Ascending aorta (tissue), 2 donors: ENCODE measurements around the gene RBM33. TPM values are rescaled to one million over a fixed set of nuclear protein-coding genes. Genes with fewer than 3 reads are reported as not detected.

Source experiments
- DNase-seq, 2 donors: peaks; one replicate each; pipeline ENCODE4 v3.0.0-alpha.2; 2019; ENCODE audit warnings: low spot score in 2 of 2
- H3K27ac ChIP-seq, 2 donors: fragments of 200-600 bp; sonication (generic); one replicate each; pipeline ENCODE4 v1.5.1; 2016 to 2017; ENCODE audit warnings: mild to moderate bottlenecking in 1 of 2
- H3K27me3 ChIP-seq: fragments of 200-600 bp; sonication (generic); one replicate; pipeline ENCODE4 v1.5.1; 2017
- H3K36me3 ChIP-seq, 2 donors: fragments of 200-600 bp; sonication (generic); one replicate each; pipeline ENCODE4 v1.5.1; 2016
- H3K4me1 ChIP-seq, 2 donors: fragments of 200-600 bp; sonication (generic); one replicate each; pipeline ENCODE4 v1.5.1; 2016 to 2017; ENCODE audit warnings: mild to moderate bottlenecking in 1 of 2
- H3K4me3 ChIP-seq, 2 donors: fragments of 200-600 bp; sonication (generic); one replicate each; pipeline ENCODE4 v1.5.1; 2016 to 2017; ENCODE audit warnings: mild to moderate bottlenecking in 1 of 2
- H3K9me3 ChIP-seq, 2 donors: fragments of 200-600 bp; sonication (generic); one replicate each; pipeline ENCODE4 v1.5.1; 2016
- intact Hi-C: fragments of 100-400 bp; cut with DNase I; formaldehyde crosslinking; loops from one replicate; pipeline ENCODE4 v1.15.1; 2023
- total RNA-seq: library from RNA; depleted of rRNA; stranded (reverse); fragments of >200 nt; gene quantifications from one replicate; pipeline ENCODE4 v1.1.0, GENCODE V29; 2016
- TF ChIP-seq, protein P1 (sequence below), 3 experiments: fragments of 200-600 bp in 2 of 3; fragments of 450-650 bp in 1 of 3; sonication (generic) in 2 of 3; IDR thresholded peaks; one replicate each; pipeline ENCODE4 v1.5.1; 2016 to 2019; ENCODE audit warnings: antibody characterized with exemption in 3 of 3, mild to moderate bottlenecking in 1 of 3, moderate library complexity in 1 of 3

Gene RBM33
- total RNA-seq, 1 donor from 2014 or later, result 44.2 TPM

GRCh38 chr7:155693826-155694225, 49.4 kb downstream of the RBM33 start:
- DNase-seq, result no peak
- no peaks in the 10 kb centered on the region for H3K4me1 ChIP-seq
- intact Hi-C loops, result no loop called here
- no peaks in the 10 kb centered on the region for H3K27me3 ChIP-seq
- no peak overlapping the region for H3K27ac ChIP-seq
- TF ChIP-seq, protein P1, sequence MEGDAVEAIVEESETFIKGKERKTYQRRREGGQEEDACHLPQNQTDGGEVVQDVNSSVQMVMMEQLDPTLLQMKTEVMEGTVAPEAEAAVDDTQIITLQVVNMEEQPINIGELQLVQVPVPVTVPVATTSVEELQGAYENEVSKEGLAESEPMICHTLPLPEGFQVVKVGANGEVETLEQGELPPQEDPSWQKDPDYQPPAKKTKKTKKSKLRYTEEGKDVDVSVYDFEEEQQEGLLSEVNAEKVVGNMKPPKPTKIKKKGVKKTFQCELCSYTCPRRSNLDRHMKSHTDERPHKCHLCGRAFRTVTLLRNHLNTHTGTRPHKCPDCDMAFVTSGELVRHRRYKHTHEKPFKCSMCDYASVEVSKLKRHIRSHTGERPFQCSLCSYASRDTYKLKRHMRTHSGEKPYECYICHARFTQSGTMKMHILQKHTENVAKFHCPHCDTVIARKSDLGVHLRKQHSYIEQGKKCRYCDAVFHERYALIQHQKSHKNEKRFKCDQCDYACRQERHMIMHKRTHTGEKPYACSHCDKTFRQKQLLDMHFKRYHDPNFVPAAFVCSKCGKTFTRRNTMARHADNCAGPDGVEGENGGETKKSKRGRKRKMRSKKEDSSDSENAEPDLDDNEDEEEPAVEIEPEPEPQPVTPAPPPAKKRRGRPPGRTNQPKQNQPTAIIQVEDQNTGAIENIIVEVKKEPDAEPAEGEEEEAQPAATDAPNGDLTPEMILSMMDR (IDR thresholded peaks at IDR 0.05), result no peak
- no peak overlapping the region for H3K4me3 ChIP-seq
- no peaks in the 10 kb centered on the region for H3K9me3 ChIP-seq
- no peaks in the 10 kb centered on the region for H3K36me3 ChIP-seq

DNA sequence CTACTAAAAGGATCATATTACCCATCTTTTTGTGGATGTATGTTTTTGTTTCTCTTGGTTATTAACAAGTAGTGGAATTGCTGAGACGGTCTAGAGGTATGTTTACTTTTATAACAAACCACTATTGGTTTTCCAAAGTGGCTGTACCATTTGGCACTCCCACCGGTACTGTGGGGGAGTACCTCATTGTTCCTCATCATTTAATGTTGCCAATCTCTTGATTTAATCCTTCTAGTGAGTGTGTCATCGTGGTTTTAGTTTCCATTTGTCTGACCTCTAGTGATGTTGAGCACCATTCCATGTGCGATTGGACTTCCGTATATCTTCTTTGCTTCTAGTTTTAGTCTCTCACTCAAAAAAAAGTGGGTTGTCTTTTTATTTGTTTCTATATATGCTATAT, 50.4 kb downstream of the RBM33 start:
- intact Hi-C loops, result no loop called here

GRCh38 chr7:155696747-155697146, 52.3 kb downstream of the RBM33 start:
- H3K9me3 ChIP-seq, result no peaks in the 10 kb centered on the region
- intact Hi-C loops, result no loop called here
- no peaks in the 10 kb centered on the region for H3K4me1 ChIP-seq
- no peak for DNase-seq
- H3K27me3 ChIP-seq, result no peaks in the 10 kb centered on the region
- no peak overlapping the region for H3K27ac ChIP-seq
- H3K36me3 ChIP-seq, result peaks cover 9 to 12% of the 10 kb centered on the region in 2 donors
- no peak overlapping the region for H3K4me3 ChIP-seq
- TF ChIP-seq, protein P1 (IDR thresholded peaks at IDR 0.05), result no peak

More for the DNA sequence above, 50.4 kb downstream of the RBM33 start:
- Histone ChIP-seq H3K4me1 (no peaks in the 10 kb centered on the region), H3K36me3 (no peaks in the 10 kb centered on the region), H3K9me3 (no peaks in the 10 kb centered on the region), H3K4me3 (no peak overlapping the region), H3K27me3 (no peaks in the 10 kb centered on the region), H3K27ac (no peak overlapping the region)
- TF ChIP-seq, protein P1 (IDR thresholded peaks at IDR 0.05), result no peak
- no peak for DNase-seq

DNA sequence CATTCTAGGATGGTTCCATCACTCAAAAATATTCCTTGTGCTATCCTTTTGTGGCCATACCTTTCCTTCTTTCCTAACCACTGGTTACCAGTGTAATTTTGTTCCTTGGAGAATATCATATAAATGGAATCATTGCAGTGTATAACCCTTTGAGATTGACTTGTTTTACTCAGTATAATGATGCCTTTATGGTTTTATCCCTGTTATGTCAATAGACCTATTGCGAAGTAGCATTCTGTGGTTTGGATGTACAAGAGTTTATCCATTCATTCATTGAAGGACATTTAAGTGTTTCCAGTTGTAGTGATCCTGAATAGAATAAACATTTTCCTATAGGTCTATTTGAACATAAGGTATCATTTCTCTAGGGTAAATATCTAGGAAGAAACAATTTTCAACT, 54.2 kb downstream of the RBM33 start:
- intact Hi-C loops, result no loop called here
- H3K4me1 ChIP-seq, result no peaks in the 10 kb centered on the region
- TF ChIP-seq, protein P1 (IDR thresholded peaks at IDR 0.05), result no peak
- no peak overlapping the region for H3K27ac ChIP-seq
- no peaks in the 10 kb centered on the region for H3K9me3 ChIP-seq
- no peak overlapping the region for H3K4me3 ChIP-seq
- no peak for DNase-seq
- no peaks in the 10 kb centered on the region for H3K27me3 ChIP-seq
- peaks cover 27 to 28% of the 10 kb centered on the region in 2 donors for H3K36me3 ChIP-seq

DNA sequence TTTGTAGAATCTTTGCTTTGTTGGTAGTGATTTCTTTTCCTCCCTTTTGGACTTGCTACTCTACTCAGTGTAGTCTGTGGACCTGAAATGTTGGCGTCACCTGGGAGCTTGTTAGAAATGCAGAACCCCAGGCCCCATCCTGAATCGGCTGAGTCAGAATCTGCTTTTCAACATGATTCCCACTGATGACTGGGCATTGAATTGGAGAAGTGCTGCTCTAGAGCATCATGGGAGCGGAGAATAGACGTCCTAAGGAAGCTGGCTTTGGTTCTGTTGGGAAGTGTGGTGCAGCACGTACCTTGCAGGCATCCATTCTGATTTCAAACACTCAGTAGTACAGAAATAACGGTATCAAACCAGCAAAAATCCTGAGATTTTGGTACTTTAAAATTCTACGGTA, 54.7 kb downstream of the RBM33 start:
- no peaks in the 10 kb centered on the region for H3K27me3 ChIP-seq
- H3K4me3 ChIP-seq, result no peak overlapping the region
- H3K4me1 ChIP-seq, result no peaks in the 10 kb centered on the region
- H3K27ac ChIP-seq, result no peak overlapping the region
- H3K9me3 ChIP-seq, result no peaks in the 10 kb centered on the region
- intact Hi-C loops, result no loop called here
- TF ChIP-seq, protein P1 (IDR thresholded peaks at IDR 0.05), result no peak
- no peak for DNase-seq
- H3K36me3 ChIP-seq, result peaks cover 27 to 32% of the 10 kb centered on the region in 2 donors

GRCh38 chr7:155700847-155701246, 56.4 kb downstream of the RBM33 start:
- H3K4me1 ChIP-seq, result no peaks in the 10 kb centered on the region
- no peak for DNase-seq
- intact Hi-C loops, result no loop called here
- H3K36me3 ChIP-seq, result peaks cover 30 to 32% of the 10 kb centered on the region in 2 donors
- H3K4me3 ChIP-seq, result no peak overlapping the region
- H3K27ac ChIP-seq, result no peak overlapping the region
- no peaks in the 10 kb centered on the region for H3K27me3 ChIP-seq
- H3K9me3 ChIP-seq, result no peaks in the 10 kb centered on the region
- TF ChIP-seq, protein P1 (IDR thresholded peaks at IDR 0.05), result no peak
